GM18868 (cell line): Measurements from ENCODE around the gene PRRC2B.
"Not testable (repeated sequence)": the region's sequence is repeated elsewhere in the genome, so short reads cannot be mapped to it uniquely, and the experiment has no call there.

Source experiments
- ATAC-seq: cut with Tn5 transposase; IDR thresholded peaks from one replicate; pipeline ENCODE4 v1.9.1; 2021; ENCODE audit warnings: mild to moderate bottlenecking, moderate library complexity; ENCODE audit not compliant: unreplicated experiment

PRRC2B gene

DNA sequence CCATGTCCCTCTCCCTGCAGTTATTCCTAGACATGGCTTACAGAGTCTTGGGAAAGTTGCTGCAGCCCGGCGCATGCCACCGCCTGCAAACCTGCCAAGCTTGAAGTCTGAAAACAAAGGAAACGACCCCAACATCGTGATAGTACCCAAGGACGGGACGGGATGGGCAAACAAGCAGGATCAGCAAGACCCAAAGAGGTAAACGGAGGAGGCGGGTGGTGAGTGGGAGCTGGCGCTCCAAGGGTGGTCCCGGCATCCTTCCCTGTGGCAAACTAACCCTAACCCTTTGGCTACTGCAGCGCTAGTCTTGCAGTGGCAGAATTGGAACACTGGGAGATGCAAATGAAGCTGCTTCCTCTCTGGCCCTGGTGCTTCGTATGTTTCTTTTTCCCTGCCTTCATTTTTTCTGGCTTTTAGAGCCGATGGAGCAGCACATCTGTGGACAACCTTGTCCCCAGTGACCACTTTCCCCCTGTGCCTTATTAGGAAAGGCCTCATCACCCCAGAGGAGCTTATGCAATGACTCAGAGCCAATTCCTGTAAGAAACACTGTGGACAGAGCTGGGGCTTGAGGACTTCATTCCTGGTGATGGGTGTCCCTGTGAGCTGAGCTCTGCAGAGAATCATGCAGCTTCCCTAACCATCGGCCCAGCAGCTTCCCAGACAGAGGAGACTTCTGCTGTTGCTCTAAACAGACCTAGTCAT, 38.9 kb downstream of the PRRC2B start:
- ATAC-seq, result no peak

DNA sequence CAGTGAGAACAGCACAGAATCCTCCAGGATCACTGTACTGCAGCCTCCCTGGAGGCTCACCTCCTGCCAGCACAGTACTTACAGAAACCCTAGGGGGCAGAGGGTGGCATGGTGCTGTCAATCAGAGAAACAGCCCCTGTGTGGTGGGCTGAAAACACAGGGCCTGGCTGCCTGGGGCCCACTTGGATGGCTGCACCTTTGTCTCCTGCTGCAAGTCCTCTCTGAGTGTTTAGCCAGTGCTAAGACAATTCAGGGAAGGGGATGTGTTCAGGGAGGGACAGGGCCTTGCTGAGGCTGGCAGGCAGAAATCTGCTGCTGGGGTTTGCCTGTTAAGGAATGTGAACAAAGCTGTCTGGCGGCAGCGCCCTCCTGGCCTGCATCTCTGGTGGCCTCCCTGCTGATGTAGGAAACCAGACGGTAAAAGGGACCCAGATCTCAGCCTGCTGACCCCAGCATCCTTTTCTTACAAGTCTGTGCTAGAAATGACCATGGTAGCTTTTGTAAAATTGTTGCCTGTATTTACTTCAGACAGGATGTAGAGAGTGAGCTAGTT, 39.5 kb downstream of the PRRC2B start:
- ATAC-seq, result no peak

DNA sequence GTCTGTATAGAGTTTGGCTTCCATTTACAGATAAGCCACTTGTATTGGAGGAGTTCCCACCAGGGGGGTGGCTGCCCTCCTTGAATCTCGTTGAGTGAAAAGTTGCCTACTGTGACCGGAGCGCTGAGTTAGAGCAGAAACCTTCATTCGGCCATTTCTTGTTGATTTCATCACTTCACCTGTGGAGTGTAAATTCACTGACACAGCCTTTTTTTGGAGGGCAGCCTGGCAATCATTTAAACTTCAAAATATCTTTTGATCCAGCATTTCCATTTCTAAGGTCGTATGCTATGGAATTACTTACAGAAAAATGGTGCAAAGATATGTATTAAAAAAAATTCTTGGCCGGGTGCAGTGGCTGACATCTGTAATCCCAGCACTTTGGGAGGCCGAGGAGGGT, 40.8 kb downstream of the PRRC2B start:
- ATAC-seq, result no peak

DNA sequence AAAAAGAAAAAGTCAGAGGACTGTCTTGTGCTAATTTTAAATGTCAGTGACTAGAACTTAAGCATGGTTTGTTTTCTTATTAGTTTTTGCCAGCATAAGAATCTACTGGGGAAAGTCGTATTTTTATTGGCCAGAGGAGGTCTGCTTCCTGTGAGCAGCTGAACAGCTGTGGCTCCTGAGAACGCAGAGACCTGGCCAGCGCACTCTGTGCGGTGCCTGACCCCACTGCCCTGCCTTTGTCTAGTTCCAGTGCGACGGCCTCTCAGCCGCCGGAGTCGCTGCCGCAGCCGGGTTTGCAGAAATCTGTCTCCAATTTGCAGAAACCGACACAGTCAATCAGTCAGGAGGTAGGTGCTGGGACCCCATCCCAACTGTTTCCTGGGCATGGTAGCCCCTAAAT, 42.5 kb downstream of the PRRC2B start:
- ATAC-seq, result no peak

DNA sequence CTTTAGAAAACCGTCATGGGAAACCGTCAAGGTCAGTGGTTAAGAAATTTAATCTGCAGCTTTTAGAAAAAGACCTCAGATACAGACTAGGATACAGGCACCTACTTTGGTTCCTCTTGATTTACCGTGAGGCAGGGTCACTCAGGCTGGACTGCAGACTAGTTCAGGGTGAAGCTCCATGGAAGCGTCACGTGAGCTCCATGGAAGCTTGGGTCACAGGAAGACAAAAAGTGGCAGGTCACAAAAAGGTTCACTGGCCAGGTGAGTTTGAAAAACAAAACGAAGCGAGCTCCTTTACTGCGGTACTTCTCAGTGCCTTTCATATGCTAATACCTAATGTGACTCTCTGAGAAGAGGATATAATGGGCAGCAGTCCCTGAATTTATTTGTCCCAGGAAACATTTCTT, 43.0 kb downstream of the PRRC2B start:
- ATAC-seq, result no peak

DNA sequence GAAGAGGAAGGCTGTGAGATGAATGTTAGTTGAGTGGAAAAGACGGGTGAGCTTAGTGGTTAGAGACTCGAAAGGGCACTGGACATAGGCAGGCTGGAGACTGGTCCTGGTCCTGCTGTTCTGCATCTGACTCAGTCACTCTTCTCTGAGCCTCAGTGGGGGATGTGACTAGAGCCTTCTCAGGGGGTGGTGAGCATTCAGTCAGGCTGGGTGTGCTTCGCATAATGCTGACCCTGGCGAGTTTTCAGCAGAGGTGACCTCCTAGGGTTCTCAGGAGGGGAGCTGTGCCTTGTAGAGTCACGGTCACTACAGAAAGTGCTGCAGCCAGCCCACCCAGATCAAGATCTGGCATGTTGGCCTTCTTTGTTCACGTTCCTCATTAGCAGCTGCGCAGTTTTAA, 44.3 kb downstream of the PRRC2B start:
- no peak for ATAC-seq

DNA sequence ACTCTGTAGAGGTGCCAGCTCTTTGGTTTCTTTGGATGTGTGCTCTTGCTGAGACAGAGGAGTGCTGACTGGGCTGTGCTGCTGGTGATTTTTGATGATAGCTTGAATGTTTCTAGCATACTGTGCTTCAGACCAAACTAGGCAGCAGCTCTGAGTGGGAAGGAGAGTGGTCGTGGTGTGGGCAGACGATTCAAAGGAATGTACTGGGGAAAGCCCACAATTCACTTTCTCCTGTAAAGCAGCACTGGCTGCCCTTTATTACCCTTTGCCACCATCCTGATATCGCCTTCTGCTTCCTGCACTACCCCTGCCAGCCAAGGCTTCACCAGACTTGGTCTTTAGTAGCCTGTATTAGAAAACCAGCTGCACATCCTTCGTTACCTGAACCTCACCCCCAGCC, 45.3 kb downstream of the PRRC2B start:
- ATAC-seq, result no peak

DNA sequence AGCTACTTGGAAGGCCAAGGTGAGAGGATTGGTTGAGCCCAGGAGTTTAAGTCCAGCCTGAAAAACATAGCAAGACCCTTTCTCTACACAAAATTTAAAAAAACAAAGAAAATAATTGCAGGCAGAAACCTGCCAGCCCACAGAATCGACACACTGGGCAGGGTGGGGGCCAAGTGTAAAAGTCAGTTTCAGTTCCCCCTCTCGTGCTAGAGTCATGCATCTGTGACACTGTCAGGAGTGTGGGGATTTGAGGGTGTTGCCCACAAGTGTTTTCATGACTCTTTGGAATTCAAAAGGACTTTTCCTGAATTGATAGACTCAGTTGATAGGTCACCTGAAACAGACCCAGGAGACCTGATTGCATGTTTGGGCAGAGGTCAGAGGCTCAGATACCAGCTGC, 47.6 kb downstream of the PRRC2B start:
- no peak for ATAC-seq

DNA sequence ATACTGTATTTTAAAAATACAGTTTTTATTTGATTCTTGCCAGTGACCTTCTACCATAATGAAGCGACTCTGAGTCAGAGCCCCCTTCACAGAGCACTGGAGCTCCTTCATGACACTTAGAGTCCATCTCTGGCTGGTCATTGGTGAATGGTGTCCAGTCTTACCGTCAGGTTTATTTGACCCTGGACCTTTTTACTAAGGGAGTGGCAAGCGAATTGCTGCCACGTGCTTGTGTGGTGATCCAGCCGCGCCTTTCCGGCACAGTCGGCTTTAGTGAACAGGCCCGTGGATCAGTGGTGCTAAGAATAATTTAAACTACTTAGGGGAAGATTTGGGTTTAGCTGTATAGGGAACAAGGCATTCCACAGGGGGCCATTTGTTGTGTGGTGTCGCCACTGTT, 48.5 kb downstream of the PRRC2B start:
- no peak for ATAC-seq

DNA sequence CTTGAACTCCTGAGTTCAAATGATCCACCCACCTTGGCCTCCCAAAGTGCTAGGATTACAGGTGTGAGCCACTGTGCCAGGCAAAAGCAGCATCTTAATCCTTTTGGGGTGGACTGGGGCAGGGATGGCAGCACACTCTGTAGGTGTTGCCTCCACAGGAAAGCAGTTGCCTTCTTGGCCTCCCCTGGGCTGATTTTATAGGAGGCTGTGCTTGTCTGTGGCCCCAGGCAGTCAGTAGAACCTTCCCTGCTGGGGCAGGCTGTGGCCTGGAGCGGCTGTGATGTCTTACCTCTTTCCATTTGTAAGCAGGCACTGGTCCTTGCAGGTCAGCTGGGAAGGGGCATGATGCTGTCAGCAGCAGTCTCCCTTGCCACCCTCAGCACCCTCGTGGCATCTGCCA, 49.8 kb downstream of the PRRC2B start:
- ATAC-seq, result no peak

DNA sequence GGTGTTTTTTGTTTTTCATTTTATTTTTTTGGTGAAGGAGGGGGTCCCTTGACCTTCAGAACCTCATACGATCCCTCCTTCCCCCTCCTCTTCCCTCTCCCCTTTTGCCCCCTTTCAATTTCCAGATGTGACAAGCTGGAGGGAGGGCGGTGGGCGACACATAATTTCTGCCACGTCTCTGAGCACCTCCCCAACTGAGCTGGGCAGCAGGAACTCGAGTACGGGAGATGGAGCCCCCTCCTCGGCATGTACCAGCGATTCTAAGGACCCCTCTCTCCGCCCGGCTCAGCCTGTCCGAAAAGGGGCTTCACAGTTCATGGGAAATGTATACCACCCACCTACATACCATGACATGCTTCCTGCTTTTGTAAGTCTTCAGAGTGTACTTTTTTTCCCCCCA, 52.4 kb downstream of the PRRC2B start:
- ATAC-seq, result no peak

DNA sequence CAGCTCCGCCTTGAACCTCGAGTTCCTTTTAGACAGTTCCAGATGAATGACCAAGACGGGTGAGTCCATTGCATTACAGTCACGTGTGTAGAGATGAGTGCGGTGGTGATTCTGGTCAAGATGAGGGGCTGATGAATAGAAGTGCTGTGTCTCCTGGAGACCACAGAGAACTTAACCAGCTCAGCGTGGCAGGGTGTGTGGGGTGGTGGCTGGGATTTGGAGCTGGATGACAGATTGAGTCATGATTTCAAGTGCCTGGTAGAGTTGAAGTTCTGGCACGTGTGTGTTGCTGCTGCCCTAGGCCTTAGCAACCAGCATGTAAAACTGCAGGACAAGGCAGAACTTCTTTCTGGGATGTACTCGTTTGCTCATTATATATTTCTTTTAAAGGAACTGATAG, 53.3 kb downstream of the PRRC2B start:
- ATAC-seq, result no peak

DNA sequence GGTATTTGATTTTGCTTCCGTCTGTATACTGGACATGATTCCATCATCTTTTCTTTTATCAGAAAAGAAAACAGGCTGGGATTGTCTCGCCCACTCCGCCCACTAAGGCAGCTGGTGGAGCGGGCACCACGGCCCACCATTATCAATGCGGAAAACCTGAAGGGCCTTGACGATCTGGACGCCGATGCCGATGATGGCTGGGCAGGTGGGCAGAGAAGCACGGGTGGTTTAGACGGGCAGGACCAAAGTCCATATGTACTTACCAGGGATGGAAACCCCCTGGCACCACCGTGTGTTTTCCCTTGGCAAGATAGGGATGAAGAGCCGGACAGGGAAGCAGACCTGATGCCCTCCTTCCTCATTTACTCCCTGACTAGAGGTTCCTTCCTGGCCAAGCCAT, 53.7 kb downstream of the PRRC2B start:
- ATAC-seq, result no peak

DNA sequence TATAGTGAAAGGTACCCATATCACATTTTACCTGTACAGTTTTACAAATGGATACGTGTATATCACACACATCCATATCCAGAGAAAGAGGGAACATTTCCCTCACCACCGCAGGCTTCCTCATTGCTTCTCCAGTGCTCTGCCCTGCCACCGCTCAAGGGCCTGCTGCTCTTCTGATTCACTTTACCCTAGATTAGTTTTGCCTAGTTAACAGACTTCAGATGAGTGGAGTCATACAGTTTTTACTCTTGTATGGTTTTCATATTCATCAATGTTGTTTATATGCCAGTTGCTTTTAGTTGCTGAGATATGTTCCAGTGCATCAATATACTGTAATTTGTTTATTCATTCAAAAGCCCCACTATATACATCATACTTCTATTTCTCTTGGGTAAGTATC, 54.9 kb downstream of the PRRC2B start:
- ATAC-seq, result no peak

DNA sequence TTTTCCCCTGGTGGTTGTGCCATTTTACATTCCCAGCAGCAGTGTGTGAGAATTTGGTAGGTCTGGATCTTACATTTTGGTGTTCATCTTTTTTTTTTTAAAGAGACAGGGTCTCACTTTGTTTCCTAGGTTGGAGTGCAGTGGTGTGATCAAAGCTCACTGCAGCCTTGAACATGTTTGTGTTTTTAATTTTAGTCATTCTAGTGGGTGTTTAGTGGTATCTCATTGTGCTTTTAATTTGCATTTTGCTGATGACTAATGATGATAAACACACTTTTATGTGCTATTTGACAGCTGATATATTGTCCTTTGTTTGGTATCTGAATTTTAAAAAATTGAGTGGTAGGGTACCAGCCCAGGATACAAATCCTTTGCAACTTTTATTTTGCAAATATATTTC, 55.4 kb downstream of the PRRC2B start:
- ATAC-seq, result no peak

DNA sequence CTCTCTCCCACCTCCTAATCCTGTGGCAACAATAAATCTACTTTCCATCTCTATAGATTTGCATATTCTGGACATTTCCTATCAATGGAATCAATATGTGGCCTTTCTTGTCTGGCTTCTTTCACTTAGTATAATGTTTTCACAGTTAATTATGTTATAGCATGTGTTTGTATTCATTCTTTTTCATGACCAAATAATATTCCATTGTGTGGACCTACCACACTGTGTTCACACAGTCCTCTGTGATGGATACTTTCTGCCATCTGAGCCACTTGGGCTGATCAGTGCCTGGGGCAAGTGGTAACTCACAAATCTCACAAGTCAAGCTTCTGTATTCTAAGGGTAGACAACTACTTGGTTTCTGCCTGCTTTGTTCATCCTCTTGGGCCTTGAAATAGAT, 60.1 kb downstream of the PRRC2B start:
- ATAC-seq, result no peak

DNA sequence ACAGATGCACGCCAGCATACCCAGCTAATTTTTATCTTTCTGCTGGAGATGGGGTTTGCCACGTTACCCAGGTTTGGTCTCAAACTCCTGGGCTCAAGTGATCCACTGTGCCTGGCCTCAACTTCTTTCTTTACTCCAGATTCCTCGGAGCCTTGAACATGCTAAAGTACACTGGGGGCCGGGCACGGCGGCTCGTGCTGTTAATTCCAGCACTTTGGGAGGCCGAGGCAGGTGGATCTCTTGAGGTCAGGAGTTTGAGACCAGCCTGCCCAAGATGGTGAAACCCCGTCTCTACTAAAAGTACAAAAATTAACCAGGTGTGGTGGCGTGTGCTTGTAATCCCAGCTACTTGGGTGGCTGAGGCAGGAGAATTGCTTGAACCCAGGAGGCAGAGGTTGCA, 61.8 kb downstream of the PRRC2B start:
- ATAC-seq, result not testable (repeated sequence)

DNA sequence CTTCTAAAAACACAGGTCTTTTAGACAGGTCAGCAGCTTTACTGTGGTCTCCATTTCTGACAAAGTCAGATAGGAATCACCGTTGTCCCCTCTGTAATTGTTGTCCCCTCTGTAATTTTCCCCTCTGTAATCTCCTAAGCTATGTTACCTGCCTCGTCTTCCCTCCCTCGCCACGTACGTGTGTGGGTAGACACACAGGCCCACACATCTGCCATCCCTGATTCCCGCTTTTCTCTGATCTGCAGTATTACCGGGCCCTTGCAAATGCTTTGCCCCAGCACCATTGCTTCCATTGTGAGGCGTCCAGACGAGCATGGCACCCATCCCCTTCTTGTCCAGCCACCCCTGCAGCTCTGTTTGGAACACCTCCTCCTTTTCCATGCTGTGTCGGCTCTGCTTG, 63.9 kb downstream of the PRRC2B start:
- no peak for ATAC-seq

DNA sequence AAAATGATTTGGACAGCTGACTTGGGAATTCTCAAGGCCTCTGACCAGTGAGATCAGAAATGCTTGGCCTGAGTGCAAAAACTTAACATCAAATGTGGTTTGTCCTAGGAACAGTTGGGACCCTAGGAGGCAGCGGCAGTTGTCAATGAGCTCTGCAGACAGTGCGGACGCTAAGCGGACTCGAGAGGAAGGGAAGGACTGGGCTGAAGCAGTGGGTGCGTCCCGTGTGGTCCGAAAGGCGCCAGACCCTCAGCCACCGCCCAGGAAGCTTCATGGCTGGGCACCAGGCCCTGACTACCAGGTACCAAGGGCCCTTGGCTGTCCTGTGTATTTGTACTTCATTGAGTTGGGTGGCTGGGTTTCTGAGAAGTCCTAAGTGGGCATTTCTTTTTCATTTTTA, 65.2 kb downstream of the PRRC2B start:
- ATAC-seq, result no peak

DNA sequence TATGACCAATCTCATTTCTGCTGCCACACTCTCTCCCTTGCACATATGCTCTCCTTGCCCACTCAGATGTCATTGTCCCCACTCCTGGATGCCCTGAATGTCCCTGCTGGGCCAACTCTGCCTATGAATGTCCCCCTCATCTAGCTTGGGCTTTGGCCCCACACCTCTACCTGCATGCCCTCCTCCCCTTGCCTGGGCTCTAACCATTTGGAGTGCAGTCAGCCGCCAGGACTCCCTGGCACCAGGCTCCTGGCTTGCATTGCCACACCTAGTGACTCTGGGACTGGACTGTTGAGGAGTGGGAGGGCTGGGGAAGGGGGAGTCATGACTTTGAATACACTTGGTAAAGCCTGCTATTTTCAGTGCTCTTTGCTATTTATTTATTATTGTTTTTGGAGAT, 67.3 kb downstream of the PRRC2B start:
- ATAC-seq, result no peak

DNA sequence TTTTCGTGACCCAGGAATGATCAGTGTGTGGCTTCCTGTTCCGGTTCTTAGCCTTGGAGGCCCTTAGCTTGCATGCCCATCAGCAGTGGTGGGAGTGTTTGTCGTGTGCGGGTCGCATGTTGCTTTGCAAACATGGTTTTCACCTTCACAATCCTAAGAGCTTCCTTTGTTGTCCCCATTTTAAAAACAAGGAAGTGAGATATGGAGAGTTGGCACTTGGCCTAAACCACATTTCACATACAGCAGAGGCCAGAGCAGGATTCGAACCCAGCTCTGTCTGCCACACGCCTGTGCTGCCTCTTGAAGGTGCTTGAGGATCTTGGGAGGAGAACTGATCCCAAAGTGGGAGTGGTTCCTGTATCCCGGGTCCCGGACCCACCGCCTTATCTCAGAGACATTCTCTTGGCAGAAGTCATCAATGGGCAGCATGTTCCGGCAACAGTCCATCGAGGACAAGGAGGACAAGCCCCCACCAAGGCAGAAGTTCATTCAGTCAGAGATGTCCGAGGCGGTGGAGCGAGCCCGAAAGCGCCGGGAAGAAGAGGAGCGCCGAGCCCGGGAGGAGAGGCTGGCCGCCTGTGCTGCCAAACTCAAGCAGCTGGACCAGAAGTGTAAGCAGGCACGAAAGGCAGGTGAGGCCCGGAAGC, 70.6 kb downstream of the PRRC2B start:
- ATAC-seq, result no peak

DNA sequence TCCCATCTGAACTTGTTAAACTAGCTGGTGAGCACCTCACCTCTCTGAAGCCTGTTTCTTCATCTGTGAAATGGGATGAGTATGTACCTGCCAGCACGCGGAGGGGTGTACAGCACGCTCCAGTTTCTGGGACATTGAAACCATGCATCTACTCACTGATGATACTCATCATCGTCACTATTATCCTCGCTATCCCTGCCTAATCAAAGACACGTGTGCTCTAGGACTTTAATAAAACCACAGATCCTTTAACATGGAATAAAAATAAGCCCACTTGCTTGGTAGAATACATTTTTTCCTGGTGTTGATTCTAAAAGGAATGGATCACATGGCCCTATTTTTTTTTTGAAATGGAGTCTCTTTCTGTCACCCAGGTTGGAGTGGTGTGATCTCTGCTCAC, 71.5 kb downstream of the PRRC2B start:
- ATAC-seq, result no peak
